NCI-H2171 (cell line): Measurements from ENCODE around the gene KITLG.
"Not testable (repeated sequence)": the region's sequence is repeated elsewhere in the genome, so short reads cannot be mapped to it uniquely, and the experiment has no call there.

ENCODE experiments used
- DNase-seq: peaks from one replicate; lab custom pipeline; 2025; lab: John Stamatoyannopoulos, UW

The KITLG gene

GRCh38 chr12:88580051-88580871 is at the start of gene KITLG:
Gene KITLG, minus strand, starts transcription at chr12:88580471. Its CDS starts 193 bp downstream, at chr12:88580278.
- DNase-seq = peak; percentile 45

- no peak for DNase-seq
These were observed 48.7 kb upstream of the KITLG start for GRCh38 chr12:88628856-88629509.

- DNase-seq = not testable (repeated sequence)
These were observed 47.8 kb upstream of the KITLG start for GRCh38 chr12:88628035-88628434.

- no peak for DNase-seq
These were observed 47.2 kb upstream of the KITLG start for GRCh38 chr12:88627501-88627900.

GRCh38 chr12:88625356-88625755 is 45.1 kb upstream of the KITLG start:
- DNase-seq = no peak

GRCh38 chr12:88624911-88625310 is 44.6 kb upstream of the KITLG start:
- DNase-seq = no peak

- no peak for DNase-seq
These were observed 43.7 kb upstream of the KITLG start for GRCh38 chr12:88623777-88624548.

GRCh38 chr12:88617352-88617751 is 37.1 kb upstream of the KITLG start:
- no peak for DNase-seq

- DNase-seq = no peak
These were observed 35.2 kb upstream of the KITLG start for GRCh38 chr12:88615490-88615889.

- no peak for DNase-seq
These were observed 24.4 kb upstream of the KITLG start for GRCh38 chr12:88604646-88605045.

GRCh38 chr12:88600272-88600671 is 20.0 kb upstream of the KITLG start:
- no peak for DNase-seq

GRCh38 chr12:88597365-88597764 is 17.1 kb upstream of the KITLG start:
- no peak for DNase-seq

- DNase-seq = no peak
These were observed 15.4 kb upstream of the KITLG start for GRCh38 chr12:88595697-88596096.

GRCh38 chr12:88594780-88595179 is 14.5 kb upstream of the KITLG start:
- no peak for DNase-seq

- DNase-seq = no peak
These were observed 11.1 kb upstream of the KITLG start for GRCh38 chr12:88591343-88591742.

- DNase-seq = no peak
These were observed 10.6 kb upstream of the KITLG start for GRCh38 chr12:88590851-88591250.

GRCh38 chr12:88585077-88585476 is 4.8 kb upstream of the KITLG start:
- no peak for DNase-seq

GRCh38 chr12:88579601-88580050 is 645 bp downstream of the KITLG start:
- DNase-seq = no peak

- no peak for DNase-seq
These were observed 1.1 kb downstream of the KITLG start for GRCh38 chr12:88579161-88579517.

GRCh38 chr12:88578276-88579160 is 1.8 kb downstream of the KITLG start:
- no peak for DNase-seq

GRCh38 chr12:88577537-88577936 is 2.7 kb downstream of the KITLG start:
- DNase-seq = no peak

- no peak for DNase-seq
These were observed 3.4 kb downstream of the KITLG start for GRCh38 chr12:88576866-88577265.
